Panc1 (cell line): ENCODE results near the gene RIMBP2. TPM values are rescaled to one million over a fixed set of nuclear protein-coding genes. Genes with fewer than 3 reads are reported as not detected.

Experiments
- ATAC-seq: fragments of 200-7000 bp; cut with Tn5 transposase; 2 replicates; pipeline ENCODE4 v1.9.1; 2020; ENCODE audit warnings: mild to moderate bottlenecking, moderate library complexity
- BruUV-seq: library from RNA; stranded (reverse); fragments of 400-500 nt; replicated peaks from 2 replicates; lab custom pipeline; 2021; lab: Mats Ljungman, UMichigan
- CTCF ChIA-PET: fragments of 300-600 bp; sonication (Branson Sonifier 250); formaldehyde crosslinking; loops from one replicate; lab custom pipeline; 2022; ENCODE audit warnings: antibody characterized with exemption; lab: Charles Lee
- POLR2A ChIA-PET: fragments of 300-600 bp; sonication (Branson Sonifier 250); formaldehyde crosslinking; loops from one replicate; lab custom pipeline; 2022; ENCODE audit warnings: antibody characterized with exemption; lab: Charles Lee
- DNase-seq: peaks from one replicate; pipeline ENCODE4 v3.0.0-alpha.2; 2010; ENCODE audit warnings: low read depth, low spot score
- H3K27ac ChIP-seq: 2 replicates; pipeline ENCODE4 v1.5.1; 2011; ENCODE audit warnings: mild to moderate bottlenecking, low read length, inconsistent platforms
- H3K27me3 ChIP-seq: fragments of 200-500 bp; sonication (Bioruptor generic); 2 replicates; pipeline ENCODE4 v1.6.0; 2014; ENCODE audit warnings: low read length, inconsistent platforms; ENCODE audit not compliant: control insufficient read depth, insufficient read depth
- H3K36me3 ChIP-seq: fragments of 200-500 bp; sonication (Bioruptor generic); 2 replicates; pipeline ENCODE4 v1.5.1; 2014; ENCODE audit warnings: inconsistent platforms, mild to moderate bottlenecking, low read length, moderate library complexity; ENCODE audit not compliant: control insufficient read depth, insufficient read depth
- H3K4me1 ChIP-seq: 2 replicates; pipeline ENCODE4 v1.5.1; 2011; ENCODE audit warnings: inconsistent platforms, mild to moderate bottlenecking, low read length, moderate library complexity; ENCODE audit not compliant: control insufficient read depth, insufficient read depth
- H3K4me3 ChIP-seq, 2 experiments: 2 replicates each; pipeline ENCODE4 v1.5.1; 2011 to 2012; ENCODE audit warnings: low read depth in 2 of 2, low read length in 2 of 2, mild to moderate bottlenecking in 2 of 2, inconsistent platforms in 1 of 2, moderate library complexity in 1 of 2
- H3K9me3 ChIP-seq: fragments of 200-500 bp; sonication (Bioruptor generic); 2 replicates; pipeline ENCODE4 v1.5.1; 2014; ENCODE audit warnings: low read depth, mild to moderate bottlenecking, inconsistent platforms, low read length, moderate library complexity; ENCODE audit not compliant: control insufficient read depth, insufficient read depth
- POLR2AphosphoS5 ChIP-seq: IDR thresholded peaks from 2 replicates; pipeline ENCODE4 v1.6.1; 2012; ENCODE audit warnings: mild to moderate bottlenecking, low read depth, low read length, moderate library complexity
- SIN3A ChIP-seq: IDR thresholded peaks from 2 replicates; pipeline ENCODE4 v1.6.1; 2012; ENCODE audit warnings: low read depth, mild to moderate bottlenecking, low read length, moderate library complexity, borderline replicate concordance; ENCODE audit not compliant: insufficient read depth
- TCF7L2 ChIP-seq: IDR thresholded peaks from 2 replicates; pipeline ENCODE4 v1.6.1; 2011; ENCODE audit warnings: mild to moderate bottlenecking, low read depth, low read length, inconsistent platforms
- in situ Hi-C: cut with HindIII; loops from 2 replicates; pipeline ENCODE4 v1.10.0; 2016; ENCODE audit warnings: low sequenced_read_pairs, low pct_unique_long_range_greater_than_20kb
- intact Hi-C: fragments of 100-400 bp; cut with micrococcal nuclease; formaldehyde crosslinking; loops from one replicate; pipeline ENCODE4 v1.10.0; 2022; ENCODE audit not compliant: unreplicated experiment
- total RNA-seq: library from RNA; stranded (reverse); gene quantifications from one replicate; pipeline ENCODE4 v1.2.1, GENCODE V29; 2021; ENCODE audit not compliant: unreplicated experiment
- TF ChIP-seq, protein P1 (sequence below): fragments of 450-650 bp; IDR thresholded peaks from 2 replicates; pipeline ENCODE4 v1.5.1; 2017; ENCODE audit warnings: mild to moderate bottlenecking
- TF ChIP-seq, protein P2 (sequence below), 2 experiments: IDR thresholded peaks; 2 replicates each; pipeline ENCODE4 v1.6.1; 2011 to 2012; ENCODE audit warnings: low read depth in 2 of 2, control low read depth in 1 of 2, low read length in 1 of 2, mild to moderate bottlenecking in 1 of 2, moderate library complexity in 1 of 2; ENCODE audit not compliant: insufficient read depth in 1 of 2

RIMBP2 gene
- total RNA-seq, 1 experiment from 2014 or later = not detected

DNA sequence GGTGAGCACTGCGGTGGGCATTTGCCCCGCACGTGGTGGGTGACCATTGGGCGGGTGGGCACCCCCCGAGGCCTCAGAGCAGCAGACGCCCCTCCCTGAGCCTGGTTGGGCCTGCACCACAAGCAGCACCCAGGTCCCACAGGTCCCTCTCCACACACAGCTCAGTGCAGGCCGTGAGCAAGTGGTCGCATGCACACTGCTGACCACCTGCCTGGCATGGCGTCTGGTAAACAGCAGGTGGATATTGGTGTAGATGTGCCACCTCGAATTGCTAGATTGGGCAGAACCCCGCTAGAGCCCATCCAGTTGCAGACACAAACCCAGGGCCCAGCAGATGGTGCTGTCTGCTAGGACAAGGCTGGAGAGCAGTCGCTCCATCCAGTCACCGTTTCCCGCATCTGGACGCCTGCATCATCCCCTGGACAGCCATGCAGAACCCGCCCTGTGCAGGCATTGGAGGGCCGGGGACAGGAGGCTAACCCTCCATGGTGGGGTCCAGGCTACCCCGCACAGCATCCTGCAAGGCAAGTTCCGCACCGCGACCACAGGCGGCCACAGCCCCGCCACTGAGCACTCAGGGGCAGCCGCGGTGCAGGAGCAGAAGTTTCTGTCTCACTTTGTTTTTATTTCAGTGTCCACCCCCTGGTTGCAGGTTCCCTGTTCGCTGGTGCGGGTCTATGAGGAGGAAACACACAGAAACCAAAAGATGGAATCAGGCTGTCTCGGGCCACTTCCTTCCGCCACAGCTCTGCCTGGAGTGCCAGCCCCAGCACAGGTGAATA lies 45.6 kb upstream of the RIMBP2 start:
- Histone ChIP-seq H3K4me3 (no peak overlapping the region), H3K9me3 (no peaks in the 10 kb centered on the region), H3K27ac (no peak overlapping the region), H3K36me3 (no peaks in the 10 kb centered on the region), H3K4me1 (no peaks in the 10 kb centered on the region), H3K27me3 (no peaks in the 10 kb centered on the region)
- ATAC-seq = peak; percentile 89
- intact Hi-C loops = loop anchor here (2.0 kb wide), 1 partner anchor 57 kb away; no protein-coding TSS in a partner anchor
- ChIA-PET POLR2A (no interaction called here), CTCF (no interaction called here)
- no TSS peak for BruUV-seq
- no peak for TF ChIP-seq POLR2AphosphoS5
- TF ChIP-seq, protein P1, sequence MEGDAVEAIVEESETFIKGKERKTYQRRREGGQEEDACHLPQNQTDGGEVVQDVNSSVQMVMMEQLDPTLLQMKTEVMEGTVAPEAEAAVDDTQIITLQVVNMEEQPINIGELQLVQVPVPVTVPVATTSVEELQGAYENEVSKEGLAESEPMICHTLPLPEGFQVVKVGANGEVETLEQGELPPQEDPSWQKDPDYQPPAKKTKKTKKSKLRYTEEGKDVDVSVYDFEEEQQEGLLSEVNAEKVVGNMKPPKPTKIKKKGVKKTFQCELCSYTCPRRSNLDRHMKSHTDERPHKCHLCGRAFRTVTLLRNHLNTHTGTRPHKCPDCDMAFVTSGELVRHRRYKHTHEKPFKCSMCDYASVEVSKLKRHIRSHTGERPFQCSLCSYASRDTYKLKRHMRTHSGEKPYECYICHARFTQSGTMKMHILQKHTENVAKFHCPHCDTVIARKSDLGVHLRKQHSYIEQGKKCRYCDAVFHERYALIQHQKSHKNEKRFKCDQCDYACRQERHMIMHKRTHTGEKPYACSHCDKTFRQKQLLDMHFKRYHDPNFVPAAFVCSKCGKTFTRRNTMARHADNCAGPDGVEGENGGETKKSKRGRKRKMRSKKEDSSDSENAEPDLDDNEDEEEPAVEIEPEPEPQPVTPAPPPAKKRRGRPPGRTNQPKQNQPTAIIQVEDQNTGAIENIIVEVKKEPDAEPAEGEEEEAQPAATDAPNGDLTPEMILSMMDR = peak; percentile 83
- DNase-seq = no peak
- in situ Hi-C loops = no loop called here

- POLR2A ChIA-PET = no interaction called here
- no TSS peak for BruUV-seq
- no peaks in the 10 kb centered on the region for H3K9me3 ChIP-seq
- TF ChIP-seq SIN3A = no peak
- TF ChIP-seq, protein P1 = no peak
- TF ChIP-seq TCF7L2 = no peak
- TF ChIP-seq, protein P2, sequence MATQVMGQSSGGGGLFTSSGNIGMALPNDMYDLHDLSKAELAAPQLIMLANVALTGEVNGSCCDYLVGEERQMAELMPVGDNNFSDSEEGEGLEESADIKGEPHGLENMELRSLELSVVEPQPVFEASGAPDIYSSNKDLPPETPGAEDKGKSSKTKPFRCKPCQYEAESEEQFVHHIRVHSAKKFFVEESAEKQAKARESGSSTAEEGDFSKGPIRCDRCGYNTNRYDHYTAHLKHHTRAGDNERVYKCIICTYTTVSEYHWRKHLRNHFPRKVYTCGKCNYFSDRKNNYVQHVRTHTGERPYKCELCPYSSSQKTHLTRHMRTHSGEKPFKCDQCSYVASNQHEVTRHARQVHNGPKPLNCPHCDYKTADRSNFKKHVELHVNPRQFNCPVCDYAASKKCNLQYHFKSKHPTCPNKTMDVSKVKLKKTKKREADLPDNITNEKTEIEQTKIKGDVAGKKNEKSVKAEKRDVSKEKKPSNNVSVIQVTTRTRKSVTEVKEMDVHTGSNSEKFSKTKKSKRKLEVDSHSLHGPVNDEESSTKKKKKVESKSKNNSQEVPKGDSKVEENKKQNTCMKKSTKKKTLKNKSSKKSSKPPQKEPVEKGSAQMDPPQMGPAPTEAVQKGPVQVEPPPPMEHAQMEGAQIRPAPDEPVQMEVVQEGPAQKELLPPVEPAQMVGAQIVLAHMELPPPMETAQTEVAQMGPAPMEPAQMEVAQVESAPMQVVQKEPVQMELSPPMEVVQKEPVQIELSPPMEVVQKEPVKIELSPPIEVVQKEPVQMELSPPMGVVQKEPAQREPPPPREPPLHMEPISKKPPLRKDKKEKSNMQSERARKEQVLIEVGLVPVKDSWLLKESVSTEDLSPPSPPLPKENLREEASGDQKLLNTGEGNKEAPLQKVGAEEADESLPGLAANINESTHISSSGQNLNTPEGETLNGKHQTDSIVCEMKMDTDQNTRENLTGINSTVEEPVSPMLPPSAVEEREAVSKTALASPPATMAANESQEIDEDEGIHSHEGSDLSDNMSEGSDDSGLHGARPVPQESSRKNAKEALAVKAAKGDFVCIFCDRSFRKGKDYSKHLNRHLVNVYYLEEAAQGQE (IDR thresholded peaks at IDR 0.05; ENCODE audit: insufficient read depth in 1 of 2, low read depth in 2 of 2, low read length in 1 of 2) = no peak
- TF ChIP-seq POLR2AphosphoS5 = no peak
- DNase-seq = no peak
- CTCF ChIA-PET = no interaction called here
- no peaks in the 10 kb centered on the region for H3K36me3 ChIP-seq
- no peaks in the 10 kb centered on the region for H3K4me1 ChIP-seq
- no peak overlapping the region for H3K27ac ChIP-seq
- H3K4me3 ChIP-seq = no peak overlapping the region
- intact Hi-C loops = no loop called here
- no peak for ATAC-seq
- in situ Hi-C loops = no loop called here
- H3K27me3 ChIP-seq = no peaks in the 10 kb centered on the region
Observed at GRCh38 chr12:130754234-130754901, 38.3 kb upstream of the RIMBP2 start.
